ENCODE results near the gene ATP1B1. TPM values are rescaled to one million over a fixed set of nuclear protein-coding genes. Genes with fewer than 3 reads are reported as not detected.

ATP1B1 gene
- total and polyA plus RNA-seq, 2 of the 13 experiments (the other 11 are each of a cell fraction or from before 2014, with no cell fraction given) = 134 to 135 TPM

GRCh38 chr1:169109561-169110134, 3.2 kb downstream of the ATP1B1 start (continued):
- no peak for TF ChIP-seq SP2 (CRISPR knock-in tag; IDR thresholded peaks at IDR 0.05)
- TF ChIP-seq, protein P1, sequence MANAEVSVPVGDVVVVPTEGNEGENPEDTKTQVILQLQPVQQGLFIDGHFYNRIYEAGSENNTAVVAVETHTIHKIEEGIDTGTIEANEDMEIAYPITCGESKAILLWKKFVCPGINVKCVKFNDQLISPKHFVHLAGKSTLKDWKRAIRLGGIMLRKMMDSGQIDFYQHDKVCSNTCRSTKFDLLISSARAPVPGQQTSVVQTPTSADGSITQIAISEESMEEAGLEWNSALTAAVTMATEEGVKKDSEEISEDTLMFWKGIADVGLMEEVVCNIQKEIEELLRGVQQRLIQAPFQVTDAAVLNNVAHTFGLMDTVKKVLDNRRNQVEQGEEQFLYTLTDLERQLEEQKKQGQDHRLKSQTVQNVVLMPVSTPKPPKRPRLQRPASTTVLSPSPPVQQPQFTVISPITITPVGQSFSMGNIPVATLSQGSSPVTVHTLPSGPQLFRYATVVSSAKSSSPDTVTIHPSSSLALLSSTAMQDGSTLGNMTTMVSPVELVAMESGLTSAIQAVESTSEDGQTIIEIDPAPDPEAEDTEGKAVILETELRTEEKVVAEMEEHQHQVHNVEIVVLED (CRISPR knock-in tag; IDR thresholded peaks at IDR 0.05; ENCODE audit: borderline replicate concordance) = peak; percentile 36; the same call in 1 of the 2 replicates
- no peak for TF ChIP-seq ZBTB8A (CRISPR knock-in tag; IDR thresholded peaks at IDR 0.05; ENCODE audit: borderline replicate concordance, low read depth)
- TF ChIP-seq MATR3 (CRISPR knock-in tag; IDR thresholded peaks at IDR 0.05) = no peak
- peak; percentile 63; the same call in 1 of the 2 replicates for TF ChIP-seq TBX2 (CRISPR knock-in tag; IDR thresholded peaks at IDR 0.05; ENCODE audit: borderline replicate concordance)
- no peak for TF ChIP-seq FOXA1 (IDR thresholded peaks at IDR 0.05)
- TF ChIP-seq FOXA1 (CRISPR knock-in tag; IDR thresholded peaks at IDR 0.05) = peak; percentile 55
- TF ChIP-seq SUZ12 (IDR thresholded peaks at IDR 0.05; ENCODE audit: low read depth, low read length) = no peak
- TF ChIP-seq RFX5 (IDR thresholded peaks at IDR 0.05; ENCODE audit: low read depth, low read length) = peak; percentile 86
- TF ChIP-seq DMTF1 (CRISPR knock-in tag; IDR thresholded peaks at IDR 0.05) = 0 out of 2 replicates have a peak, but pooled peaks have one; percentile 36
- TF ChIP-seq ZNF34 (CRISPR knock-in tag; IDR thresholded peaks at IDR 0.05; ENCODE audit: borderline replicate concordance) = no peak
- TF ChIP-seq FOXP1 (IDR thresholded peaks at IDR 0.05) = no peak
- TF ChIP-seq FOXP1 (CRISPR knock-in tag; IDR thresholded peaks at IDR 0.05) = peak; percentile 65
- no peak for TF ChIP-seq HIC2 (CRISPR knock-in tag; IDR thresholded peaks at IDR 0.05; ENCODE audit: low read depth)
- TF ChIP-seq REPIN1 (CRISPR knock-in tag; IDR thresholded peaks at IDR 0.05; ENCODE audit: borderline replicate concordance, low read depth) = no peak
- TF ChIP-seq, protein P2, sequence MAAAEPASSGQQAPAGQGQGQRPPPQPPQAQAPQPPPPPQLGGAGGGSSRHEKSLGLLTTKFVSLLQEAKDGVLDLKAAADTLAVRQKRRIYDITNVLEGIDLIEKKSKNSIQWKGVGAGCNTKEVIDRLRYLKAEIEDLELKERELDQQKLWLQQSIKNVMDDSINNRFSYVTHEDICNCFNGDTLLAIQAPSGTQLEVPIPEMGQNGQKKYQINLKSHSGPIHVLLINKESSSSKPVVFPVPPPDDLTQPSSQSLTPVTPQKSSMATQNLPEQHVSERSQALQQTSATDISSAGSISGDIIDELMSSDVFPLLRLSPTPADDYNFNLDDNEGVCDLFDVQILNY (CRISPR knock-in tag; conservative IDR thresholded peaks at IDR 0.05) = no peak
- TF ChIP-seq, protein P3, sequence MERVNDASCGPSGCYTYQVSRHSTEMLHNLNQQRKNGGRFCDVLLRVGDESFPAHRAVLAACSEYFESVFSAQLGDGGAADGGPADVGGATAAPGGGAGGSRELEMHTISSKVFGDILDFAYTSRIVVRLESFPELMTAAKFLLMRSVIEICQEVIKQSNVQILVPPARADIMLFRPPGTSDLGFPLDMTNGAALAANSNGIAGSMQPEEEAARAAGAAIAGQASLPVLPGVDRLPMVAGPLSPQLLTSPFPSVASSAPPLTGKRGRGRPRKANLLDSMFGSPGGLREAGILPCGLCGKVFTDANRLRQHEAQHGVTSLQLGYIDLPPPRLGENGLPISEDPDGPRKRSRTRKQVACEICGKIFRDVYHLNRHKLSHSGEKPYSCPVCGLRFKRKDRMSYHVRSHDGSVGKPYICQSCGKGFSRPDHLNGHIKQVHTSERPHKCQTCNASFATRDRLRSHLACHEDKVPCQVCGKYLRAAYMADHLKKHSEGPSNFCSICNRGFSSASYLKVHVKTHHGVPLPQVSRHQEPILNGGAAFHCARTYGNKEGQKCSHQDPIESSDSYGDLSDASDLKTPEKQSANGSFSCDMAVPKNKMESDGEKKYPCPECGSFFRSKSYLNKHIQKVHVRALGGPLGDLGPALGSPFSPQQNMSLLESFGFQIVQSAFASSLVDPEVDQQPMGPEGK (CRISPR knock-in tag; IDR thresholded peaks at IDR 0.05) = peak; percentile 53
- no peak; the same call in 1 of the 2 replicates for TF ChIP-seq ZSCAN31 (CRISPR knock-in tag; IDR thresholded peaks at IDR 0.05; ENCODE audit: low read depth)
- no peak for TF ChIP-seq ZNF556 (CRISPR knock-in tag; IDR thresholded peaks at IDR 0.05; ENCODE audit: borderline replicate concordance)
- no peak for TF ChIP-seq JUN (CRISPR knock-in tag; IDR thresholded peaks at IDR 0.05)
- TF ChIP-seq MIER3 (CRISPR knock-in tag; IDR thresholded peaks at IDR 0.05; ENCODE audit: borderline replicate concordance) = peak; percentile 62; the same call in 1 of the 2 replicates
- no peak for TF ChIP-seq RAD21 (CRISPR knock-in tag; IDR thresholded peaks at IDR 0.05)
- TF ChIP-seq HOXA5 (CRISPR knock-in tag; IDR thresholded peaks at IDR 0.05) = no peak
